ENCODE results near the gene CCNL2. TPM values are rescaled to one million over a fixed set of nuclear protein-coding genes. Genes with fewer than 3 reads are reported as not detected.

CCNL2 gene
- total RNA-seq, 1 donor from 2014 or later, result 386 TPM

DNA sequence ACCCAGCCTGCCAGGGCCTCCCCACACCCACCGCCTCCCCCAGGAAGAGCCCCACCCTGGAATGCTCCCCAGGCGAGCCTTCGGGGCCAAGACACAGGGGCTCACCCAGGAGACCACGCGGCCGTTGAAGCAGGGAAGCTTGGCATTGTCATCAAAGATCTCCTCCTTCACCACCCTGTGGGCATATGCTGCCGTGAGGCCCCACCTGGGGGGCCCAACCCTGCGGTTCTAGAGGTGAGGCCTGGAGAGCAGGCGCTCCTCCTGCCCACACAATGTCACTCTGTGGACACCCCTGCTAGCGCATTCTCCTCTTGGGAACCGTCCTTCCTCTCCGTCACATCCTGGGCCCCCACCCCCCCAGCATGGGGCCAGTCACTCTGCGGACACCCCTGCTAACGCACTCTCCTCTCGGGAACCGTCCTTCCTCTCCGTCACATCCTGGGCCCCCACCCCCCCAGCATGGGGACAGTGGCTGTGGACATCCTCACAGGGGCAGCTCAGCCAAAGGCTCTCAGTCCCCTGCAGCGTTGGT is 56.5 kb downstream of the CCNL2 start:
- TF ChIP-seq, protein P1, sequence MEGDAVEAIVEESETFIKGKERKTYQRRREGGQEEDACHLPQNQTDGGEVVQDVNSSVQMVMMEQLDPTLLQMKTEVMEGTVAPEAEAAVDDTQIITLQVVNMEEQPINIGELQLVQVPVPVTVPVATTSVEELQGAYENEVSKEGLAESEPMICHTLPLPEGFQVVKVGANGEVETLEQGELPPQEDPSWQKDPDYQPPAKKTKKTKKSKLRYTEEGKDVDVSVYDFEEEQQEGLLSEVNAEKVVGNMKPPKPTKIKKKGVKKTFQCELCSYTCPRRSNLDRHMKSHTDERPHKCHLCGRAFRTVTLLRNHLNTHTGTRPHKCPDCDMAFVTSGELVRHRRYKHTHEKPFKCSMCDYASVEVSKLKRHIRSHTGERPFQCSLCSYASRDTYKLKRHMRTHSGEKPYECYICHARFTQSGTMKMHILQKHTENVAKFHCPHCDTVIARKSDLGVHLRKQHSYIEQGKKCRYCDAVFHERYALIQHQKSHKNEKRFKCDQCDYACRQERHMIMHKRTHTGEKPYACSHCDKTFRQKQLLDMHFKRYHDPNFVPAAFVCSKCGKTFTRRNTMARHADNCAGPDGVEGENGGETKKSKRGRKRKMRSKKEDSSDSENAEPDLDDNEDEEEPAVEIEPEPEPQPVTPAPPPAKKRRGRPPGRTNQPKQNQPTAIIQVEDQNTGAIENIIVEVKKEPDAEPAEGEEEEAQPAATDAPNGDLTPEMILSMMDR (IDR thresholded peaks at IDR 0.05; ENCODE audit: unreplicated experiment), result no peak
- Mint-ChIP-seq H3K36me3 (ENCODE audit: insufficient read depth) (peaks cover 9% of the 10 kb centered on the region), H3K4me3 (ENCODE audit: low read depth) (no peak overlapping the region), H3K9me3 (ENCODE audit: low read depth) (no peaks in the 10 kb centered on the region), H3K27ac (no peak overlapping the region), H3K4me1 (ENCODE audit: low read depth) (peaks cover 5% of the 10 kb centered on the region), H3K27me3 (no peaks in the 10 kb centered on the region)
- DNase-seq (ENCODE audit: low spot score, unreplicated experiment), result no peak

- TF ChIP-seq, protein P1 (IDR thresholded peaks at IDR 0.05; ENCODE audit: unreplicated experiment), result no peak
- Mint-ChIP-seq H3K27ac (no peak overlapping the region), H3K4me3 (ENCODE audit: low read depth) (no peak overlapping the region)
Observed at GRCh38 chr1:1342061-1342562, 57.0 kb downstream of the CCNL2 start.

GRCh38 chr1:1341549-1342021 is 57.5 kb downstream of the CCNL2 start:
- Mint-ChIP-seq H3K9me3 (ENCODE audit: low read depth) (no peaks in the 10 kb centered on the region), H3K4me1 (ENCODE audit: low read depth) (no peaks in the 10 kb centered on the region), H3K36me3 (ENCODE audit: insufficient read depth) (peaks cover 9% of the 10 kb centered on the region), H3K27ac (no peak overlapping the region), H3K27me3 (no peaks in the 10 kb centered on the region), H3K4me3 (ENCODE audit: low read depth) (no peak overlapping the region)
- DNase-seq (ENCODE audit: low spot score, unreplicated experiment), result no peak
- TF ChIP-seq, protein P1 (IDR thresholded peaks at IDR 0.05; ENCODE audit: unreplicated experiment), result no peak

More at GRCh38 chr1:1342061-1342562, 57.0 kb downstream of the CCNL2 start:
- H3K36me3 Mint-ChIP-seq (ENCODE audit: insufficient read depth), result peaks cover 9% of the 10 kb centered on the region
- DNase-seq (ENCODE audit: low spot score, unreplicated experiment), result no peak
- H3K4me1 Mint-ChIP-seq (ENCODE audit: low read depth), result peaks cover under 1% of the 10 kb centered on the region
- no peaks in the 10 kb centered on the region for H3K27me3 Mint-ChIP-seq
- no peaks in the 10 kb centered on the region for H3K9me3 Mint-ChIP-seq (ENCODE audit: low read depth)

DNA sequence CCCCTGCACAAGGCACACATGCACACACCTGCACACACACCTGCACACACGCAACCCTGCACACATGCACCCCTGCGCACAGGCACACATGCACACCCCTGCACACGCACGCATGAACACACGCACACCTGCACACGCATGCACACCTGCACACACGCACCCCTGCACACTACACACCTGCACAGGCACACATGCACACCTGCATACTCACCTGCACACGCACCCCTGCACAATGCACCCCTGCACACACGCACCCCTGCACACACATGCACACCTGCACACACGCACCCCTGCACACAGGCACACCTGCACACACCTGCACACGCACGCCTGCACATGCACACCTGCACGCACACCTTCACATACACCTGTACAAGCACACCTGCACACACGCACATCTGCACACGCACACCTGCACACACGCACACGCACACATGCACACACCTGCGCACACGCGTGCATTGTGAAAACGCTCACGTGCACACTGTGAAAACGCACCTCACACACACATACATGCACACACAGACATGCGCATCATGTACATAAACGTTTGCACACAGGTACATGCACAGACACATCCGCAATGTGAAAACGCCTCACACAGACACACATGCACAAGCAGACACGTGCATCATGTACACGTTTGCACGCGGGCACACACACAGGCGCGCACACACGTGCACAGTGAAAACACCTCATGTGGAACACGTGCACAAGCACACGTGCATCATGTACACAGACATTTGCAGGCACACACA is 58.2 kb downstream of the CCNL2 start:
- TF ChIP-seq, protein P1 (IDR thresholded peaks at IDR 0.05; ENCODE audit: unreplicated experiment), result no peak
- Mint-ChIP-seq H3K4me3 (ENCODE audit: low read depth) (no peak overlapping the region), H3K4me1 (ENCODE audit: low read depth) (no peaks in the 10 kb centered on the region), H3K27ac (no peak overlapping the region), H3K36me3 (ENCODE audit: insufficient read depth) (peaks cover 9% of the 10 kb centered on the region), H3K9me3 (ENCODE audit: low read depth) (no peaks in the 10 kb centered on the region), H3K27me3 (no peaks in the 10 kb centered on the region)
- DNase-seq (ENCODE audit: low spot score, unreplicated experiment), result no peak

- Mint-ChIP-seq H3K4me1 (ENCODE audit: low read depth) (no peaks in the 10 kb centered on the region), H3K27me3 (no peaks in the 10 kb centered on the region), H3K36me3 (ENCODE audit: insufficient read depth) (peaks cover 9% of the 10 kb centered on the region), H3K4me3 (ENCODE audit: low read depth) (no peak overlapping the region), H3K9me3 (ENCODE audit: low read depth) (no peaks in the 10 kb centered on the region), H3K27ac (no peak overlapping the region)
- TF ChIP-seq, protein P1 (IDR thresholded peaks at IDR 0.05; ENCODE audit: unreplicated experiment), result no peak
- DNase-seq (ENCODE audit: low spot score, unreplicated experiment), result no peak
Observed at GRCh38 chr1:1340185-1340584, 59.0 kb downstream of the CCNL2 start.

All from progenitor cell of endocrine pancreas (in vitro differentiated cells).